Stimulated activated CD4-positive, alpha-beta T cell treated with anti-CD3 and anti-CD28 coated beads, Interleukin-4, amount 100 ng/mL, for 1 hour (primary cell): Measurements from ENCODE around the gene SSX2IP.

ENCODE experiments used
- DNase-seq: peaks from one replicate; pipeline ENCODE4 v3.0.0-alpha.2; 2020

The SSX2IP gene

DNA sequence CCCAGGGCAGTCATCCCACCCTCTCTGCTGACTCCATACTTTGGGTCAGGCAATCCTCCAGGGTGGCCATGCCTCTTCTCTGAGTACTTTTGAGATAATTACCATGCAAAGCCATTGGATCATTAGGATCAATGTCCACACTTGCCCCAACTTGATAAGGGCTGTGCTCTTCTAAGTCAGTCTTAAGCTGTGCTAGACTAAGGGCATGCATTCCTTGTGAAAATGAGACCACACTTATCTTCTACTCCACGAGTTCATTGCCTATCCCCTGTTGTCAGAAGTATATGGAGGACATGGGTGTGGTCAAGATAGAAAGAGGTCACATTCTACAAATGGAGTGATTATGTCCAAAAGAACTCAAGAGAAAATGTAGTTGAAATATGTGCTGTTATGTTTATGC lies 18.9 kb upstream of the SSX2IP start:
- DNase-seq = no peak

DNA sequence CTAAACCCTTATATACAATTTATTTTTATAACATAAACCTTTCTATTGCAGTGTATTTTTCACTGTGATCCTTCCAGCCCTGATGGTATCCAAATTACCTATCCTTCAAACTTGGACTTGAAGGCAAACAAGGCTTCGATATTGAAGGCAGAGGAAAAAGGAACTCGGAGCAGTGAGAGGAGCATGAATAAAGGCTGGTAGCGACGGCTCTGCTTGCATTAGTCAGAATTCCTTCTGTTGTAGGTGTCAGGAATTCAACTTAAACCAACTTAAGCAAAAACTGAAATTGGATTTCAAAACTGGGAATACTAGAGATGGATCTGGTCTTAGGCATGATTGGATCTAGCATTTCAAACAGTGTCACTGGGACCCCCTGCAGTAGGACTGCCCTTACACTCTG lies 17.8 kb upstream of the SSX2IP start:
- DNase-seq = no peak

DNA sequence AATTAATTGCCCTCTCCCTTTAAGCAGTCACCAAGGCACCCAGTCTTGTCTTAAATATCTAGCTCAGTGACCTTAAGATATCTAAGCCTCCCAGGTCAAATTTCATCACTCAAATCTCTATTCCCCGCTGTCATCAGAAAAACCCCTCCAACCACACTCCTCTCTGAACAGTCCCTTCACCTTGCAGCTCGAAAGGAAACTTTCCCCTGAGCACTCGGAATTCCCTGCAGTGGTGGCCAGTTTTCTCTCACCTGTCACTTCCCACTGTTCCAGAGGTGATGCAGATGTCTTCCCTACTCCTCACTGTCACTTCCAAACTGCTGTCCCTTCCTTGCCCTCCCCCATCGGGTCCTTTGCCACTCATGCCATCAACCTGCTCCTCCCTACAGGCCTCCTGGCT lies 15.3 kb upstream of the SSX2IP start:
- no peak for DNase-seq

DNA sequence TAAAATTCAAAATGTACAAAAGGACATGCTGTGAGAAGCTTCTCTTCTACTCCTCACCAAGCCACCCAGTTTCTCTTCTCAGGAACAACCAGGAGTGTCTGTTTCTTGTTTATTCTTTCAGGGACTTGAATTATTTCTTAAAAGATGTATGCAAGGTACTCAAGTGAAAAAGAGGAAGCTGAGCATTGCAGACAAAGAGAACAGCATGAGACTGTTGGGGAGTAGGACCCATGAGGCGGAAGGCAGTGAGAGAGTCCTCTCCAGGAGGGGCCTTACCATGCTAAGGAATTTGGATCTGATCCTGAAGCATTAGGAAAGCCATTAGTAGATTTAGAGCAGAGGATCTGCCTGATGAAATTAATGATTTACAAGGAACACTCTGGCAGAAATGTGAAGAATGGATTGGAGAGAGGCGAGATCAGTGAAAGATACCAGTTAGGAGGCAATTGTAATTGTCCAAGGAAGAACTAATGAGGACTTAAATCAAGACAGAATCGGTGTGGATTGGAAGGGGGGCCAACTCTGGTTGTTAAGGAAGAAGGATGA lies 14.7 kb upstream of the SSX2IP start:
- DNase-seq = no peak

DNA sequence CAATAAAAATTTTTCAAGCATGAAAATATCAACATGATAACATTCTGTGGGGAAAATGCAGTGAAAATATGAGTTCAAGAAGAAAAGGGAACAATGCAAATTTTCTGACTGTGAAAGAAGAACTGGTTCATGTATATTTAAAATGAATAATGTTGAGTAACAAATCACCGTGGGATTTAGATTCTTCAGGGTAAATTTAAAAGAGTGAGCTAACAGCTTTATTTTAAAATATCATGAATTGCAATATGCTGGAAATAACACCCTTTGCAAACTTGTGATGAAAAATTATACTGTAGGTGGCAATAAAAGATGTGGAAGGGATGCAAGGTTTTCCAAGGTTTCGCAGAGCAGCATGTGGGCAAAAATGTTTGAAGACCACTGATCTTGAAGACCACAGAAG lies 13.2 kb upstream of the SSX2IP start:
- no peak for DNase-seq

DNA sequence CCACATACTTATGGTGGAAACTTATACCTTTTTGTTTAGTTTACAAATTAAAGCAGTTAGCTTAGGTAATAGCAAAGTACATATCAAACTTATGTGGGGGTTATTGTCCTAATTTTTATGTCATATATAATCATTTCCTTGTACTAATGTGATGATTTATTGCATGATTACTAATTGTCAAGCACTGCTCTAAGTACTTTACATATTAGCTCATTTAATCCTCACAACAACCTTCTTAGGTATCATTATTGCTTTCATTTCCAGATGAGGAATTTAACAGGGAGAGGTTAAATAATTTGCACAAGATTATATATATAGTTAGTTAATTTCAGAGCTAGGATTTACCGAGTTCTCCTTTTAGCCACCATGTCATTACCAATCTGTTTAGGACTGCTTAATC lies 11.9 kb upstream of the SSX2IP start:
- DNase-seq = no peak

DNA sequence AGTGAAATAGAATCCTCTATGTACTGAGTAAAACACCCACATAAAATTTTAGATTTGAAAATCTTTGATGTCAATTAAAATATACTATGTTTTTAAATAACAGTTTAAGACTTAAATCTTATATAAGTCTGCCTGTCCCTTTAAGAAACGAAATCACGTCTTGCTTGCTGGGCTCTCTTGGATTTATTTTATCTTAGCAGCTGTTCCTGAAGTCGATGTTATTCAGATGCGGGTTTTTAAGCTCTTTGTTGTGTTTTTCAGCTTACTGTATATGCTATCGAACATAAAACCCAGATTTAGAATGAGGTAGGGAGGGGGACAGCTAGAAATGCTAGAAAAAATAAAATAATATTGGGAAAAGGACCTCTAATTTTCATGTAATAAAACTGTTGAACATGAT lies 11.1 kb upstream of the SSX2IP start:
- no peak for DNase-seq

DNA sequence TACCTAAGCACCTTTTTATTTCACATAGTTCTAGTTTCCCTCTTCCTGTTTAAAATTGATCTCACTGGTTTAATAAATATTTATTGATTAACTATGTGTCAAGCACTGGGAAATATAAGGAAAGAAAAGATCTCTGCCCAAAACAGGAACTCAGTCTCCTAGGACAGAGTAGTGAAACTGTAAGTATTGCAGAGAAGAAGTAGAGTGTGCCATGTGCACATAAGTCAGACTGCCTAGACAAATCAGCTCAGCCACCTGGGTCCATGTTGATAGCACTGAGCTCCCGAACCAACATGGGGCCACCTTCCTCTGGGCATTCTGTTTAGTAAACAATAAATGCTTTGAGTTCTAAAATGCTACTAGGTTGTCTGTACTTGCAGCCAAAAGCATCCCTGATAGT lies 9.8 kb upstream of the SSX2IP start:
- no peak for DNase-seq

DNA sequence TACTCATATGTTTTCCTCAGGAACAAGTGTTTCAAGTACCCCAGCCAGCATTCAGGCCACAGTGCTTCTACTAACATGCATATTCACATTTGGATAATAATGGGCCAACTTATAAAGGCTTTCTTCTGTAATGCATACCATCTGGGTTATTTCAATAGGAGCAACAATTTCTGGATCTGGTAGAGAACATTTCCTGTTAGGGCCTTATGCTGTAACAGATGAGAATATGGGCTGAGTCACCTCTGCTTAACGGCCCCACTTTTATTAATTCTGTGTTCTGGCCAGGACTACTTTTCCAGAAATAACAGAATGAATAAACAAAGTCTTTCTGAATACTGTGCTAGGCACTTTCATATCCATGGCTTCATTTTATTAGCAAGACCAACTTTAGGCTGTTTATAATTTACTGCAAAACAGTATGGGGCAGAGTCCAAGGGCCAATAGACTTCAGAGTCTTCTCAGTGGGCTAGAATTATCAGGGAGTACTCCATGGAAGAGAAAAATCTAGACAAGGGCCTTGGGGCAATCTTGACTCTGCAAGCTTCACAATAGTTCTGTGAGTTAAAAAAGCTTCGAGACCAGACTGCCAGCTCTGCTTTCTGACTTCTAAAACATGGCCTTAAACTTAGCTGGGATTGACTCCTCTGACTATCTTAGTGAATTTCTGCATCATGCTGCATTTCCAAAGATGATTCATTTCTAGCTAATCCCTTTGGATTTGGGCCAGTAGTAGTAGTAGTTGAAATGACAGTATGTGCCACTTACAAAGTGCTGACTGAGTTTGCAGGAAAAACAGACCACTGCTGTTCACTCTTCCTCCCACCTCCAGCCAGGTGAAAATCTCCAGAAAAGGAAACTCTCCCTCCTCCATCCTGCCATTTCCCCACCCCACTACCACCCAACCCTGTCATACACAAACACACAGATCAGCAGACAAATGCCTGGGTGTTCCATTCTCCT lies 8.2 kb upstream of the SSX2IP start:
- DNase-seq = no peak

DNA sequence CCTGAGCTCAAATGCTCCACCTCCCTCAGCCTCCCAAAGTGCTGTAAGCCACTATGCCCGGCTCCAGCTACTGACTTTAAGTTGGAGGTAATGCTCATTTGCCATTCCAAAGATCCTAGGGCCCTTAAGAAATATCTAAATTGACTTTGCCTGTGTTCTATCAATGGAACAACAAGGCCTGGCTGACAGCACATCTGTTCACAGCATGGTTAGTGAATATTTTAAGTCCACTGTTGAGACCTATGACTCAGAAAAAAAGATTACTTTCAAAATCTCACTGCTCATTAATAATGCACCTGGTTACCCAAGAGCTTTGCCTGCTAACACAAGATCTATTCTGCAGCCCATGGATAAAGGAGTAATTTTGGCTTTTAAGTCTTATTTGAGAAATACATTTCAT lies 3.5 kb upstream of the SSX2IP start:
- DNase-seq = no peak

DNA sequence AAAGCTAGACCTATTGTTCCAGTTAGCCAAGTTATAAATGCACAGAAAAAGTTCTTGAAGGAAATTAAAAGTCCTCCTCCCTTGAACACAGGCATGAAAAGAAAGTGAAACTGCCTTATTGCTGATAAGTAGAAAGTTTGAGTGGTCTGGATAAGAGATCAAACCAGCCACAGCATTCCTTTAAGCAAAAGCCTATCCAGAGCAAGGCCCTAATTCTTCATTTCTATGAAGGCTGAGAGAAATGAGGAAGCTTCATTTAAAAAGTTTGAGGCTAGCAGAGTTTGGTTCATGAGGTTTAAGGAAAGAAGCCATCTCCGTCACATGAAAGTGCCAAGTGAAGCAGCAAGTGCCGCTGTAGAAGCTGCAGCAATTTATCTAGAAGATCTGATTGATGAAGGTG lies 2.7 kb upstream of the SSX2IP start:
- DNase-seq = no peak

DNA sequence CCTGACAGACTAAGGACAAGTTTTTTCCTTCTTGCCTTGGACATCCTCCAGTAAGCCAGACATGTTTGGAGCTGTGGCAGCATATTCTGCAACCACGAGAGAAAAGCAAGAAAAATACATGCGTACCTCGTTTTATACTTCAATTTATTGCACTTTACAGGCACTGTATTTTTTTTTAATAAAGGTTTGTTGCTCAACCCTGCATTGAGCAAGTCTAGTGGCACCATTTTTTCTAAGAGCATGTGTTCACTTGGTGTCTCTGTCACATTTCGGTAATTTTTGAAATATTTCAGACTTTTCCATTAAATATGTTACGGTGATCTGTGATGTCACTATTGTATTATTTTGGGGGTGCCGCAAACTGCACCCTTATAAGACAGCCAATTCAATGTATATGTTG lies 2.1 kb upstream of the SSX2IP start:
- no peak for DNase-seq

DNA sequence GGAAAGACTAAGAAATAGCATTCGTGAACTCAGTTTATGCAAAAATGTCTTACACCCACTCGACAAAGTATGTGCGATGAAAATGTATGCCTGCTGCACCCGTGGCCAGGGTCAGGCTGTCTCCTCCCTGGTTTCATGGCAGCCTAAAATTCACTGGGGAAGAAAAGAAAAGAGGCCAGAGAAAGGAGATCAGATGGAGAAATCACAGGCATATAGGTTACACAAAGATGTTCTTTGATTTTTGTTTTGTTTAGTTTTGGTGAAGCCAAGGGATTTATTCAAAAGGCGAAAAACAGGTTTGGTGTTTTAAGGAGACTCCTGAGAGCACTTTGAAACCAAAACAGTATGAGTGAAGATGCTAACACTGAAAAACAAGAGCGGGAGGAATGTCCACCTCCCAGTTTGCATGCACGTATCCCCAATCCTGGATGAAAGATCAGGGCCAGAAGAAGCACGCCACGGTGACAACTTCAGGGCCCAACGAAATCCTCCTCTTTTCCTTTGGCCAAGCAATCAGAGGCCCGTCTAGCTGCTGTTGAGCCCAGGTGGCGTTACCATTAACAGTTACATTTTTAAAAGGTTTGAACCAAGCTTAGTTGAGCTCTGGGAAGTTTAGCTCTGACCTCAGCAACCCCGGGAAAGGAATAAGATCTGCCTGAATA lies 992 bp upstream of the SSX2IP start:
- DNase-seq = no peak

DNA sequence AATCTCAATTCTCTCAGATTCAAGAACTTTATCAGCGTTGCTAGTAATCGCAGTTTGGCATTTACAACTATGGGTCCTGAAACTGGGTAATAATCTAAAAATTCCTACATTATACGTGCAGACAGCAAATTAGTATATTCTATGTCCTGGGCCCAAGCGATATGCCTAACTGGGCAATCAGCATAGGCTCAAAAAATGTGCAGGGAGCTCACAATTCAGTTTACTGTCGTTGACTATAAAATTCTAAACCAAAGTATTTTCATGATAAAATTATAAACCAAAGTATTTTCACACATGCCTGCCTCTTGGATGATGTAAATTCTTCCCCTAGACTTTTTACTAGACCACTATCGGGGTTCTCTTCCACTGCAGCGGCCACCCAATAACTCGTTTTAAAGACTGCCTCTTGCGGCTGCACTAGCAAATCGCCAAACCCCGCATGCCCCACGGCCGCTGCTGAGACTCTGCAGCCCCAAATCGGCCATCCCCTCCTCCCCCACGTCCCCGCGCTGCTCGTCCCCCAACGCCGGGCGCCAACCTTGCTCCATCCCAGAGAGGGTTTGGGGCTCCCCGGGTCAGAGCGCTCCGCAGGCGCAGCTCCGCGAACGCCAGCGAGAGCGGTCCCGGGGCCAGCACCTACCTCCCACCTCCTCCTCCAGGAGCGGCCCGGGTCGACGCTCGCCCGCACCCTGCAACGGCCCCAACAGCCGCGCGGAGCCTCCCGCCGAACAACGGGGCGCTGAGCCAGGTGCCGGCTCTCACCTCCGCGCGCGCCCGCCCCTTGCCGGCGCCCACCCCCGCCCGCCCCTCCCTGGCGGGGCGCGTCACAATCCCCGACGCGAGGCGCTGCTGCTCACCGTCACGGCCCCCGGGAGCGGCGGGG lies 506 bp downstream of the SSX2IP start:
- DNase-seq = no peak

DNA sequence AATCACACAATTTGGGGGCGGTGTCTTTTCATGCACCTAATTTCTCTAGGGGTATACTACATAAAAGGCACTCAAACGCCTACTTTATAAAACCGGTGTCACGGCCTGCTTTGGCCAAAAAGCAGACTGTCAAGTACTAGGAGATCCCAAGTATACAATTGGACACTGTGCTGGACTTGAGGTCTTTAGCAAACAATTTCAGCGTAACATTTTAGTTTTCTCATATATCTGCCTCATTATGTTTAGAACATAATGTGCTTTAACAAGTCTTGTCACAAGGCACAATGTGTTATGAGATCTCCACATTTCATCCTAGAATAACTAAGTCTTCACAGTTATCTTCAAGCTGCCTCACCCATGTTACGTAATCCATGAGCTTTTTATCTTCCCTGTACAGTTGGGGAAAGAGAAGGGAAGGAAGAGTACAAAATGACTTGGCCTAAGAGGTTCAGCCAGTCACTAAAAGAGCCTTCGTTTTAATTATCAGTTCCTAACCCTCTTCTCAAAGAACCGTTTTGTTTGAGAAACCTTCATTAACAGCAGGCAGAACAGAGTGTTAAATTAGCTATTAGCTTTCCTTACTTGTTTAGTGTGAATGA lies 1.7 kb downstream of the SSX2IP start:
- no peak for DNase-seq

DNA sequence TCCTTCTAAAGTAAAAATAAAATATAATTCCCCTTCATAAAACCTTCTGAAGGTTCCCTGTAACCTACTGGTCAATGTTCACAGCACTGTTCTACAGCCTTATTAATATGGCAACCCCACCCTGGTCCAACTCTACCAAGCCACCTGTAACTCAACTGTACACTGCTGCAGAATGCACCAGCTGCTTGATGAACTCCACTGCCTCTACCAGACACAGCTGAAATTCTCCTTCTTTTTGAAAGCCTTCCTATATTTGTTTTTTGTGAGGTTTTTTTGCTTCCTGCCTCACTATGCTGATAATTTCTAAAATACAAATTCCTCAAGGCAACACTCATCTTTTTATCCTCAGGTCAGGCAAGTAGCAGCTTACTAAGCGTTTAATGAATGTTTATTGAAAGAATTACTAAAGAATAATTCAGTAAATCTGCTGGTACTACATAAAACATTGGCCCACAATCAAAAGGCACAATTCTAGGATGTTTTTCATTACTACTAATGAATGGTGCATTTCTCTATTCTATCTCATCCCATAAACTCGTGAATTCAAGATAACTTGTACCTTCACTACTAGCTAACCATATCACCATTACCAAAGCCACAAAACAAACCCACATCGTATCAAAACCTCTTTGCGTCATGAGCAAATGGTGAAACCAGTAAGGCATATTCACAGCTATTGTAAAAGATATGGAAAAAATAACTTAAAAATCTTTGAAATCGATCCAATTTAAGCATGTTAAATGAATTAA lies 2.4 kb downstream of the SSX2IP start:
- no peak for DNase-seq

DNA sequence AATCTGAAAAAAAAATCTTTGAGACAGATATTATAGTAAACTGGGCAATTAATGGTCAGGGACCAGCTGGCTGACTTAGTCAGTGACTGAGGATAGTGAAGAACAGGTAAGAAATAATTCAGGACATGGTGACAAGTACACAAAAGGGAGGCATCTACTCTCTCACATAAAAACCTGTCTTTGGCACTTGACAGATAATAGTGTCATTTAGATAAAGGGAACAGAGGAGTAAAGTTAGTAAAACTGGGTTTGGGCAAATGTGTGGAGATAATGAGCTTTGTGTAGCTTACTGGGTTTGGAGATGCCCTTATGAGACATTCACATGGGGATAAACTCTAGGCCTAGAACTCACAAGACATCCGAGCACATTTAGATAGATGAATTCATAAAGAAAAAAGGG lies 4.0 kb downstream of the SSX2IP start:
- DNase-seq = no peak

DNA sequence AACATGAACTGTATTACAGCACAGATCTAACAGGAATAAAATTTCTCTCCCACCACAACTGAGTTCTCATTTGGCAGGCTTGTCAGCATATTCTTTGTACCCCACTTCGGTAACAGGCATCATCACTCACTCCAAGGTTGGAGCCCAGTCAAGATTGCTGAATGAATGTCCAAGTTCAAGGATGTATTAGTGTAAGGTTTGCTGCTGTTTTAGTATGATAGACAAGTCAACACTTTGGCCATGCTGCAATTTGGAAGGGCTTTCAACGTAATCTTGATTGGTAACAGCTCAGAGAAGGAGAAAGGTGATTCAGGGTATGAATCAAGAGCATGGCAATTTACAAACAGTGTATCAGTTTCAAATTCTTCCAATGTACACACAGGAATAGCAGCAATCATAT lies 6.8 kb downstream of the SSX2IP start:
- DNase-seq = no peak

DNA sequence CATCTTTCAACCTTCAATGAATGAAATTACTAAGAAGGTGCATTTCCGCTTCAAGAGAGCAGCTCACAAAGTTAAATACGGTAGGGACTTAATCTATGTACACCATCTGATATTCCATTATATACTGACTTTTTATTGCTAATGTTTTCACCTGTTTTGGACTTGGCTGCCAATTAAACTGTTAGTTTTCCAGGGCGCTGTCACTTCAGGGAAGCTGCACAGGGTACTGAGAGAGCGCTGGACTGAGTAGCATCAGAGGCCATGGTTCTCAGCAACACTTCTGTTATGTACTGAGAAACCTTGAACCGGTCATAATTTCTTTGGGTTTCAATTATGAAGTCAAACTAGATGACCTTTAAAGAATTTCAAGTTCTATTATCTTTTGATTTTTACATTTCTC lies 8.2 kb downstream of the SSX2IP start:
- DNase-seq = no peak

DNA sequence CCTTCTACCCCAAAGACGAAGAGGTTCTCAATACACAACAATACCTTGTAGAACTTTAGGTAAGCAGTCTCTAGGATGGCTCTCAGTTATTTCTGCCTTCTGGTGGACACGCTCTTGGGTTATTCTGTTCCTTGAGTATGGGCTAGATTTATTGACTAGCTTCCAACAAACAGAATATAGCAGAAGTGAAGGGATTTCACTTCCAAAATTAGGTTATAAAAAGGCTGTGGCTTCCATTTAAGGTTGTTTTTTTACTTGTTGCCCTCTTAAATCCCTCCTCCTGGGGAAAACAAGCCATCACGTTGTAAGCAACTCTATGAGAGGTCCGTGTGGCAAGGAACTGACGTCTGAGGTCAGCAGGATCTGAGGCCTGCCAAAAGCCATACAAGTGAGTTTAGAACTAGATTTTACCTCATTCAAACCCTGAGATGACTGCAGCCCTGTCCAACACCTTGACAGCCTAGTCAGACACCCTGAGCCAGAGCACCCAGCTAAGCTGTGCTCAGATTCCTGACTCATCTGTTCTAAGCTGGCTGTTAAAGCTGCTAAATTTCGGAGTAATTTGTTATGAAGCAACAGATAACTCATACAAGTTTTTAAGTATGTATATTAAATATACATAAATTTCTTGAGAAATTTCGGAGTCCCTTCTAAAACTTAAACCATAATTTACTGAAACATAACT lies 12.7 kb downstream of the SSX2IP start:
- DNase-seq = no peak

DNA sequence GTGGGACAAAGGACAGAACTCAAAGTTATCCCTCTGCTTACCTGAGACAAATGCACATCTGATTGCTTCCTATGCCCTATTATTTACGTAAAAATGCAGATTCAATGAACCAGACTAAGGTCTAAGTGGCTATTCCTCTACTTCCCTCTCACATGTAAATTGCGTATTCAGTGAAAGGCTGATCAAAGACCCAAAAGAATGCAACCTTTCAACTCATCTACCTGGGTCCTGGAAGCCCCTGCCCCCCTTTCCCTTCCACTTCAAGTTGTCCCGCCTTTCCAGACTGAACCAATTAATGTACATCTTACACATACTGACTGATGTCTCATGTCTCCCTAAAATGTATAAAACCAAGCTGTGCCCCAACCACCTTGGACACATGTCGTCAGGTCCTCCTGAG lies 14.6 kb downstream of the SSX2IP start:
- no peak for DNase-seq
